Neuronal stem cell (in vitro differentiated cells): ENCODE measurements around the gene LCOR.

Experiments used
- DNase-seq: peaks from one replicate; pipeline ENCODE4 v3.0.0-alpha.2; 2013; ENCODE audit warnings: low spot score
- H2AFZ ChIP-seq: one replicate; pipeline ENCODE4 v1.6.1; 2013; ENCODE audit warnings: mild to moderate bottlenecking, low read length, inconsistent platforms
- H2AK5ac ChIP-seq: 2 replicates; pipeline ENCODE4 v1.6.1; 2013; ENCODE audit warnings: low read depth, mild to moderate bottlenecking, inconsistent platforms, low read length, moderate library complexity, mixed read lengths
- H2BK120ac ChIP-seq: 2 replicates; pipeline ENCODE4 v1.6.1; 2013; ENCODE audit warnings: low read depth, mild to moderate bottlenecking, inconsistent platforms, low read length, moderate library complexity, mixed read lengths
- H2BK12ac ChIP-seq: one replicate; pipeline ENCODE4 v1.6.1; 2013; ENCODE audit warnings: low read length, inconsistent platforms
- H2BK15ac ChIP-seq: 2 replicates; pipeline ENCODE4 v1.6.1; 2013; ENCODE audit warnings: mild to moderate bottlenecking, low read length, inconsistent platforms, mixed read lengths
- H2BK5ac ChIP-seq: one replicate; pipeline ENCODE4 v1.6.1; 2013; ENCODE audit warnings: inconsistent platforms, mild to moderate bottlenecking, low read length, moderate library complexity
- H3K14ac ChIP-seq: one replicate; pipeline ENCODE4 v1.6.1; 2013; ENCODE audit warnings: low read length, inconsistent platforms
- H3K18ac ChIP-seq: 2 replicates; pipeline ENCODE4 v1.6.1; 2013; ENCODE audit warnings: low read length, inconsistent platforms
- H3K23ac ChIP-seq: 2 replicates; pipeline ENCODE4 v1.6.1; 2013; ENCODE audit warnings: low read depth, mild to moderate bottlenecking, mixed read lengths, low read length, inconsistent platforms; ENCODE audit not compliant: poor library complexity
- H3K27ac ChIP-seq: replicated peaks from 3 replicates; pipeline ENCODE4 v1.5.1; 2013; ENCODE audit warnings: low read length, inconsistent platforms
- H3K27me3 ChIP-seq, 3 experiments: 2 replicates each; pipeline ENCODE4 v1.6.1; 2013; ENCODE audit warnings: low read length in 3 of 3, mild to moderate bottlenecking in 2 of 3, inconsistent platforms in 1 of 3, low read depth in 1 of 3, mixed read lengths in 1 of 3, moderate library complexity in 1 of 3; ENCODE audit not compliant: control insufficient read depth in 3 of 3, insufficient read depth in 3 of 3
- H3K36me3 ChIP-seq, 2 donors: replicated peaks in 1 of 2; 2 replicates each; pipeline ENCODE4 v1.6.1; 2013; ENCODE audit warnings: low read length in 2 of 2; ENCODE audit not compliant: control insufficient read depth in 2 of 2, insufficient read depth in 2 of 2
- H3K4ac ChIP-seq: 2 replicates; pipeline ENCODE4 v1.6.1; 2013; ENCODE audit warnings: inconsistent platforms, mild to moderate bottlenecking, low read length, moderate library complexity
- H3K4me1 ChIP-seq, 2 donors: 1 replicate in 1 of 2; 2 replicates in 1 of 2; pipeline ENCODE4 v1.6.1; 2013; ENCODE audit warnings: low read length in 2 of 2, low read depth in 1 of 2; ENCODE audit not compliant: control insufficient read depth in 2 of 2, insufficient read depth in 1 of 2
- H3K4me2 ChIP-seq: one replicate; pipeline ENCODE4 v1.6.1; 2013; ENCODE audit warnings: mild to moderate bottlenecking, low read length, inconsistent platforms; ENCODE audit not compliant: insufficient read depth, poor library complexity, severe bottlenecking
- H3K4me3 ChIP-seq, 2 donors: 2 replicates each; pipeline ENCODE4 v1.5.1; 2013; ENCODE audit warnings: low read length in 2 of 2, mild to moderate bottlenecking in 2 of 2, inconsistent platforms in 1 of 2, moderate library complexity in 1 of 2
- H3K79me1 ChIP-seq: one replicate; pipeline ENCODE4 v1.6.1; 2013; ENCODE audit warnings: low read depth, mild to moderate bottlenecking, inconsistent platforms, low read length, moderate library complexity
- H3K9ac ChIP-seq: one replicate; pipeline ENCODE4 v1.6.1; 2013; ENCODE audit warnings: mild to moderate bottlenecking, low read depth, low read length, inconsistent platforms; ENCODE audit not compliant: poor library complexity
- H3K9me3 ChIP-seq, 2 donors: replicated peaks in 1 of 2; 2 replicates each; pipeline versions ENCODE3 to v1.6.1; 2013; ENCODE audit warnings: low read length in 2 of 2, mild to moderate bottlenecking in 2 of 2, inconsistent platforms in 1 of 2, low read depth in 1 of 2, mixed read lengths in 1 of 2, moderate library complexity in 1 of 2; ENCODE audit not compliant: control insufficient read depth in 2 of 2, insufficient read depth in 1 of 2
- H4K8ac ChIP-seq: one replicate; pipeline ENCODE4 v1.6.1; 2013; ENCODE audit warnings: low read depth, mild to moderate bottlenecking, inconsistent platforms, low read length, moderate library complexity
- H4K91ac ChIP-seq: one replicate; pipeline ENCODE4 v1.6.1; 2013; ENCODE audit warnings: low read length, low read depth, mild to moderate bottlenecking, inconsistent platforms; ENCODE audit not compliant: poor library complexity
- WGBS, 2 donors: extraction: QIAGEN DNeasy Blood & Tissue Kit; methylation state at CpG; one replicate each; pipeline ENCODE4 v1.1.7; 2013; ENCODE audit warnings: missing lambda C conversion rate in 2 of 2, mixed read lengths in 1 of 2; ENCODE audit not compliant: insufficient read length in 2 of 2, insufficient replicate concordance in 1 of 2; ENCODE audit errors: extremely low coverage in 2 of 2; 5-methylcytosine and 5-hydroxymethylcytosine counted together

Gene LCOR

DNA sequence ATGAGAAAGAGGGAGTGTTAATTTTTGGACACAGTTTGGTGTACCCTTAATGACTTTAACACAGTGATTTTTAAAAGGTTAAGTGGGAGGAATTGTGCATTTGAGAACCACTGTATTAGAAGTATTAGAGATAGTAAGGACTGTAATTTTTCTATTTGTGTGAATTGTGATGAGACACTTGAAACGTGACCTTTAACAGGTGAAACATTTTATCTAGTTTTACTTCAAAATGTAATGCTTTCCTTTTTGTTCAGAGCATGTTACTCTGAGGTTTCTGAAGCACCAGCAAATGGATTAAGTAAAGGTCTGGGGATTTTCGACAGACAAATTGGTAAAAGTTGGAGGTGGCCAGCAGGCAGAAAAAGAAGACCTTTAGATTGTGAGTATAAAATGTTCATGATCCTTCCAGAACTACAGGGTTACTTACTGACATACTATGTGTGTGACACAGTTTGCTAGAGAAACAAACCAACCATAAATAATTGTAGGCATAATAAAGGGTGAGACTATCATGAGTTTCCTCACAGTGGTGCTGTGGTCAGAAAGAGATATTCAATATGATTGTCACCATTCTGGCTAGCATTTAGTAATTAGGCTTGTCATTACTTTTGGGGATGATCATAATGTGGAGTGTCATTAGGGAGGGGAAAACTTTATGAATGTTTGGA is 26.1 kb downstream of the LCOR start:
- no peak overlapping the region for H3K27ac ChIP-seq
- peaks cover 7 to 15% of the 10 kb centered on the region in 2 donors for H3K4me1 ChIP-seq
- no peak overlapping the region for H2AK5ac ChIP-seq
- H3K36me3 ChIP-seq = peaks cover 0 to 51% of the 10 kb centered on the region in 2 donors
- H2BK5ac ChIP-seq = no peak overlapping the region
- WGBS, 2 donors = no CpG with 5 or more reads among the region's 2 CpGs
- H3K14ac ChIP-seq = no peak overlapping the region
- H2BK15ac ChIP-seq = no peak overlapping the region
- H2AFZ ChIP-seq = no peak overlapping the region
- peaks cover 2% of the 10 kb centered on the region for H3K79me1 ChIP-seq
- no peak overlapping the region for H3K23ac ChIP-seq
- no peak overlapping the region for H3K4ac ChIP-seq
- no peak overlapping the region for H3K4me3 ChIP-seq
- no peak overlapping the region for H2BK12ac ChIP-seq
- H4K91ac ChIP-seq = no peak overlapping the region
- no peak overlapping the region for H3K9ac ChIP-seq
- no peak for DNase-seq
- H2BK120ac ChIP-seq = no peak overlapping the region
- H3K4me2 ChIP-seq = no peak overlapping the region
- no peak overlapping the region for H3K18ac ChIP-seq
- no peak overlapping the region for H4K8ac ChIP-seq
- peaks cover 0 to 7% of the 10 kb centered on the region in 2 donors for H3K9me3 ChIP-seq
- no peaks in the 10 kb centered on the region for H3K27me3 ChIP-seq

DNA sequence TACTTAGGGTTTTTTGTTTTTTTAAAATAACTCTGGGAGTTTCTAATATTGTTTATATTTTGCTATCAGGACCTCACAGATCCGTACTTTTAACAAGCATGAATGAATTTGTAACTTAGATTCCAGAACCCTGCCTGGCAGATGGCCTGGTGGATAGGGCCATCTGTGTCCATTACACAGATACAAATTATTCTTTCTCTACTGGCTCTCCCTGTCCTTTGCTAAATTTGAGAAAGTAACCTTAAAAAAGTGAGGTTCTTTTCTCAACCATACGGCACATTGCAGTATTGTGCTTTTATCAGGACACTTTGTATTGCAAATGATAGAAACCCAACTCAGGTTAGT is 26.6 kb downstream of the LCOR start:
- H3K4ac ChIP-seq = no peak overlapping the region
- H3K4me3 ChIP-seq = no peak overlapping the region
- peaks cover 2% of the 10 kb centered on the region for H3K79me1 ChIP-seq
- WGBS, 2 donors = no CpG with 5 or more reads among the region's 2 CpGs
- H2BK12ac ChIP-seq = no peak overlapping the region
- no peak overlapping the region for H2BK5ac ChIP-seq
- no peaks in the 10 kb centered on the region for H3K27me3 ChIP-seq
- peaks cover 0 to 5% of the 10 kb centered on the region in 2 donors for H3K9me3 ChIP-seq
- no peak overlapping the region for H2AFZ ChIP-seq
- H4K91ac ChIP-seq = no peak overlapping the region
- no peak overlapping the region for H3K14ac ChIP-seq
- peaks cover 0 to 50% of the 10 kb centered on the region in 2 donors for H3K36me3 ChIP-seq
- no peak overlapping the region for H3K4me2 ChIP-seq
- DNase-seq = no peak
- H3K23ac ChIP-seq = no peak overlapping the region
- H3K27ac ChIP-seq = no peak overlapping the region
- H3K4me1 ChIP-seq = peaks cover 7 to 15% of the 10 kb centered on the region in 2 donors
- H2BK120ac ChIP-seq = no peak overlapping the region
- H3K18ac ChIP-seq = no peak overlapping the region
- H2BK15ac ChIP-seq = no peak overlapping the region
- no peak overlapping the region for H2AK5ac ChIP-seq
- no peak overlapping the region for H4K8ac ChIP-seq
- no peak overlapping the region for H3K9ac ChIP-seq

- H3K23ac ChIP-seq = no peak overlapping the region
- H2BK5ac ChIP-seq = no peak overlapping the region
- DNase-seq = no peak
- no peak overlapping the region for H4K8ac ChIP-seq
- H2BK12ac ChIP-seq = no peak overlapping the region
- no peak overlapping the region for H2BK15ac ChIP-seq
- no CpG with 5 or more reads among the region's 5 CpGs for WGBS, 2 donors
- H3K27ac ChIP-seq = no peak overlapping the region
- peaks cover 4% of the 10 kb centered on the region for H3K79me1 ChIP-seq
- H3K9me3 ChIP-seq = peaks cover 0 to 5% of the 10 kb centered on the region in 2 donors
- no peak overlapping the region for H3K4me2 ChIP-seq
- no peak overlapping the region for H3K18ac ChIP-seq
- no peak overlapping the region for H2BK120ac ChIP-seq
- H3K27me3 ChIP-seq = no peaks in the 10 kb centered on the region
- H3K9ac ChIP-seq = no peak overlapping the region
- no peak overlapping the region for H2AFZ ChIP-seq
- no peak overlapping the region for H2AK5ac ChIP-seq
- H3K4ac ChIP-seq = no peak overlapping the region
- H4K91ac ChIP-seq = no peak overlapping the region
- no peak overlapping the region for H3K4me3 ChIP-seq
- H3K36me3 ChIP-seq = peaks cover 0 to 51% of the 10 kb centered on the region in 2 donors
- H3K4me1 ChIP-seq = peaks cover 7 to 15% of the 10 kb centered on the region in 2 donors
- H3K14ac ChIP-seq = no peak overlapping the region
Measured at GRCh38 chr10:96860631-96861277, 28.7 kb downstream of the LCOR start.

GRCh38 chr10:96863922-96864543 is 31.9 kb downstream of the LCOR start:
- no peak overlapping the region for H4K91ac ChIP-seq
- H3K18ac ChIP-seq = no peak overlapping the region
- no CpG with 5 or more reads among the region's 3 CpGs for WGBS, 2 donors
- H3K4me3 ChIP-seq = no peak overlapping the region
- H3K9me3 ChIP-seq = peaks cover 0 to 5% of the 10 kb centered on the region in 2 donors
- DNase-seq = no peak
- H3K79me1 ChIP-seq = peaks cover 4% of the 10 kb centered on the region
- no peak overlapping the region for H3K4ac ChIP-seq
- H3K23ac ChIP-seq = no peak overlapping the region
- H3K36me3 ChIP-seq = peaks cover 0 to 42% of the 10 kb centered on the region in 2 donors
- no peak overlapping the region for H2BK120ac ChIP-seq
- no peak overlapping the region for H4K8ac ChIP-seq
- H3K27me3 ChIP-seq = no peaks in the 10 kb centered on the region
- no peak overlapping the region for H3K4me2 ChIP-seq
- no peaks in the 10 kb centered on the region for H3K4me1 ChIP-seq
- no peak overlapping the region for H2AK5ac ChIP-seq
- H3K9ac ChIP-seq = no peak overlapping the region
- H3K27ac ChIP-seq = no peak overlapping the region
- no peak overlapping the region for H3K14ac ChIP-seq
- H2AFZ ChIP-seq = no peak overlapping the region
- no peak overlapping the region for H2BK12ac ChIP-seq
- H2BK5ac ChIP-seq = no peak overlapping the region
- no peak overlapping the region for H2BK15ac ChIP-seq
